ENCODE data around the gene ANKUB1. TPM values are rescaled to one million over a fixed set of nuclear protein-coding genes. Genes with fewer than 3 reads are reported as not detected.

Gene ANKUB1
- polyA plus RNA-seq, 3 donors, result 0.05 TPM; not detected in 2

DNA sequence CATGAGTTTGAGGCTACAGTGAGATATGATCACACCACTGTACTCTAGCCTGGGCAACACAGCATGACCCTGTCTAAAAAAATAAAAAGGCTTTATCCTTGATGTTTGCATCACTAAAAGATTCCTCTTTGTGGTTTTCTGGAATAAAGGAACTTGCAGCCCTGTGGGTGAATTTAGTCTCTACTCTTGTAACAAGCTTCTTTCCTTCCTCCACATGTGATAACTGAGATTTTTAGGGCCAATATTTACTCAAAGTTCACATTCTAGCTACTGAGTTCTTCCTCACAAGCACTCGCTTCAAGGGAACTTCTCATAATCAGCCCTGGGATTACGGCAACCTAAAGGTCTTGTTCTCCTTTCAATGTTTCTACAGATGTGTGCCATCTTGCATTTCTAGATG, 64.7 kb downstream of the ANKUB1 start:
- H3K9me3 ChIP-seq (replicated peaks in 1 of 2; ENCODE audit: control insufficient read depth in 1 of 2, insufficient read depth in 1 of 2, low read length in 2 of 2), result no peaks in the 10 kb centered on the region
- no peak overlapping the region for H3K4me3 ChIP-seq (replicated peaks in 1 of 3; ENCODE audit: low read depth in 2 of 3, low read length in 3 of 3)
- Mint-ChIP-seq H3K4me3 (no peak overlapping the region), H3K27me3 (ENCODE audit: low read depth in 3 of 3) (peaks cover 9 to 30% (median 10%) of the 10 kb centered on the region in 3 donors), H3K4me1 (peaks cover 6% of the 10 kb centered on the region), H3K27ac (no peak overlapping the region), H3K36me3 (no peaks in the 10 kb centered on the region), H3K9me3 (peaks cover 0 to 6% (median 2%) of the 10 kb centered on the region in 7 donors)
- intact Hi-C loops (cut with micrococcal nuclease), result no loop called here
- no peaks in the 10 kb centered on the region for H3K79me2 ChIP-seq (ENCODE audit: insufficient read depth, low read length)
- no peak overlapping the region for H2AFZ ChIP-seq (ENCODE audit: insufficient read depth, low read depth, low read length, poor library complexity, severe bottlenecking)
- TF ChIP-seq, protein P1, sequence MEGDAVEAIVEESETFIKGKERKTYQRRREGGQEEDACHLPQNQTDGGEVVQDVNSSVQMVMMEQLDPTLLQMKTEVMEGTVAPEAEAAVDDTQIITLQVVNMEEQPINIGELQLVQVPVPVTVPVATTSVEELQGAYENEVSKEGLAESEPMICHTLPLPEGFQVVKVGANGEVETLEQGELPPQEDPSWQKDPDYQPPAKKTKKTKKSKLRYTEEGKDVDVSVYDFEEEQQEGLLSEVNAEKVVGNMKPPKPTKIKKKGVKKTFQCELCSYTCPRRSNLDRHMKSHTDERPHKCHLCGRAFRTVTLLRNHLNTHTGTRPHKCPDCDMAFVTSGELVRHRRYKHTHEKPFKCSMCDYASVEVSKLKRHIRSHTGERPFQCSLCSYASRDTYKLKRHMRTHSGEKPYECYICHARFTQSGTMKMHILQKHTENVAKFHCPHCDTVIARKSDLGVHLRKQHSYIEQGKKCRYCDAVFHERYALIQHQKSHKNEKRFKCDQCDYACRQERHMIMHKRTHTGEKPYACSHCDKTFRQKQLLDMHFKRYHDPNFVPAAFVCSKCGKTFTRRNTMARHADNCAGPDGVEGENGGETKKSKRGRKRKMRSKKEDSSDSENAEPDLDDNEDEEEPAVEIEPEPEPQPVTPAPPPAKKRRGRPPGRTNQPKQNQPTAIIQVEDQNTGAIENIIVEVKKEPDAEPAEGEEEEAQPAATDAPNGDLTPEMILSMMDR (IDR thresholded peaks at IDR 0.05), result no peak
- no peaks in the 10 kb centered on the region for H4K20me1 ChIP-seq (ENCODE audit: insufficient read depth, low read length)
- H3K9ac ChIP-seq (ENCODE audit: insufficient read depth, low read length, poor library complexity, severe bottlenecking), result no peak overlapping the region
- no peaks in the 10 kb centered on the region for H3K4me1 ChIP-seq (ENCODE audit: control insufficient read depth in 1 of 2, insufficient read depth in 2 of 2, low read length in 2 of 2)
- peaks cover 4 to 5% of the 10 kb centered on the region in 2 donors for H3K27me3 ChIP-seq (ENCODE audit: control insufficient read depth in 2 of 2, insufficient read depth in 2 of 2, low read length in 2 of 2)
- no peaks in the 10 kb centered on the region for H3K36me3 ChIP-seq (replicated peaks in 1 of 2; ENCODE audit: control insufficient read depth in 1 of 2, insufficient read depth in 2 of 2, low read length in 2 of 2)
- WGBS (ENCODE audit: insufficient coverage), result no CpG with 5 or more reads among the region's 2 CpGs
- H3K4me2 ChIP-seq (replicated peaks; ENCODE audit: extremely low read depth, low read length, poor library complexity, severe bottlenecking), result no peak overlapping the region
- no peak overlapping the region for H3K27ac ChIP-seq (ENCODE audit: low read depth in 1 of 2, low read length in 2 of 2)
- no peak for DNase-seq

- H4K20me1 ChIP-seq (ENCODE audit: insufficient read depth, low read length), result no peaks in the 10 kb centered on the region
- TF ChIP-seq, protein P1 (IDR thresholded peaks at IDR 0.05), result no peak
- intact Hi-C loops (cut with micrococcal nuclease), result no loop called here
- no peak overlapping the region for H3K4me2 ChIP-seq (replicated peaks; ENCODE audit: extremely low read depth, low read length, poor library complexity, severe bottlenecking)
- no peak overlapping the region for H3K9ac ChIP-seq (ENCODE audit: insufficient read depth, low read length, poor library complexity, severe bottlenecking)
- peaks cover 0 to 12% (median 7%) of the 10 kb centered on the region in 7 donors for H3K9me3 Mint-ChIP-seq
- no peaks in the 10 kb centered on the region for H3K36me3 Mint-ChIP-seq
- WGBS (ENCODE audit: insufficient coverage), result 100% methylated on average over 1 of the region's 2 CpGs
- no peaks in the 10 kb centered on the region for H3K9me3 ChIP-seq (replicated peaks in 1 of 2; ENCODE audit: control insufficient read depth in 1 of 2, insufficient read depth in 1 of 2, low read length in 2 of 2)
- H3K36me3 ChIP-seq (replicated peaks in 1 of 2; ENCODE audit: control insufficient read depth in 1 of 2, insufficient read depth in 2 of 2, low read length in 2 of 2), result no peaks in the 10 kb centered on the region
- H3K79me2 ChIP-seq (ENCODE audit: insufficient read depth, low read length), result no peaks in the 10 kb centered on the region
- no peak overlapping the region for H3K27ac Mint-ChIP-seq
- H3K27me3 Mint-ChIP-seq (ENCODE audit: low read depth in 3 of 3), result peaks cover 11 to 34% (median 12%) of the 10 kb centered on the region in 3 donors
- H3K4me1 ChIP-seq (ENCODE audit: control insufficient read depth in 1 of 2, insufficient read depth in 2 of 2, low read length in 2 of 2), result no peaks in the 10 kb centered on the region
- no peak overlapping the region for H3K4me3 ChIP-seq (replicated peaks in 1 of 3; ENCODE audit: low read depth in 2 of 3, low read length in 3 of 3)
- peaks cover 6% of the 10 kb centered on the region for H3K4me1 Mint-ChIP-seq
- no peak overlapping the region for H3K27ac ChIP-seq (ENCODE audit: low read depth in 1 of 2, low read length in 2 of 2)
- no peak for DNase-seq
- H3K4me3 Mint-ChIP-seq, result no peak overlapping the region
- no peak overlapping the region for H2AFZ ChIP-seq (ENCODE audit: insufficient read depth, low read depth, low read length, poor library complexity, severe bottlenecking)
- H3K27me3 ChIP-seq (ENCODE audit: control insufficient read depth in 2 of 2, insufficient read depth in 2 of 2, low read length in 2 of 2), result peaks cover 4 to 5% of the 10 kb centered on the region in 2 donors
These were observed 65.5 kb downstream of the ANKUB1 start for GRCh38 chr3:149726716-149727407.

Measured in CD14-positive monocyte (primary cell).